NCI-H526 treated with DMSO at 0.1 percent for 48 hours (cell line): ENCODE results near the gene CCDC92B.
"Not testable (repeated sequence)": the region's sequence is repeated elsewhere in the genome, so short reads cannot be mapped to it uniquely, and the experiment has no call there.

ENCODE experiments used
- DNase-seq: peaks from one replicate; lab custom pipeline; 2025; lab: John Stamatoyannopoulos, UW

CCDC92B gene

GRCh38 chr17:2703606-2704005 lies 45.8 kb downstream of the CCDC92B start:
- DNase-seq, result no peak

GRCh38 chr17:2703181-2703580 lies 46.3 kb downstream of the CCDC92B start:
- DNase-seq, result no peak

GRCh38 chr17:2701996-2702741 lies 47.3 kb downstream of the CCDC92B start:
- DNase-seq, result no peak

- no peak for DNase-seq
Measured at GRCh38 chr17:2701161-2701995, 48.1 kb downstream of the CCDC92B start.

- DNase-seq, result peak; percentile 98
Measured at GRCh38 chr17:2700491-2701141, 48.8 kb downstream of the CCDC92B start.

GRCh38 chr17:2700030-2700490 lies 49.4 kb downstream of the CCDC92B start:
- DNase-seq, result no peak

GRCh38 chr17:2699216-2699805 lies 50.1 kb downstream of the CCDC92B start:
- DNase-seq, result not testable (repeated sequence)

GRCh38 chr17:2697611-2698162 lies 51.8 kb downstream of the CCDC92B start:
- no peak for DNase-seq

- no peak for DNase-seq
Measured at GRCh38 chr17:2695961-2696760, 53.3 kb downstream of the CCDC92B start.

- no peak for DNase-seq
Measured at GRCh38 chr17:2695243-2695960, 54.0 kb downstream of the CCDC92B start.

- no peak for DNase-seq
Measured at GRCh38 chr17:2694381-2695242, 54.8 kb downstream of the CCDC92B start.

- no peak for DNase-seq
Measured at GRCh38 chr17:2693561-2694380, 55.7 kb downstream of the CCDC92B start.

- DNase-seq, result no peak
Measured at GRCh38 chr17:2692781-2693135, 56.7 kb downstream of the CCDC92B start.

- no peak for DNase-seq
Measured at GRCh38 chr17:2691965-2692780, 57.3 kb downstream of the CCDC92B start.

- no peak for DNase-seq
Measured at GRCh38 chr17:2691069-2691871, 58.2 kb downstream of the CCDC92B start.

GRCh38 chr17:2690165-2691068 lies 59.0 kb downstream of the CCDC92B start:
- no peak for DNase-seq
